ENCODE data around the gene CDC16.

DNA sequence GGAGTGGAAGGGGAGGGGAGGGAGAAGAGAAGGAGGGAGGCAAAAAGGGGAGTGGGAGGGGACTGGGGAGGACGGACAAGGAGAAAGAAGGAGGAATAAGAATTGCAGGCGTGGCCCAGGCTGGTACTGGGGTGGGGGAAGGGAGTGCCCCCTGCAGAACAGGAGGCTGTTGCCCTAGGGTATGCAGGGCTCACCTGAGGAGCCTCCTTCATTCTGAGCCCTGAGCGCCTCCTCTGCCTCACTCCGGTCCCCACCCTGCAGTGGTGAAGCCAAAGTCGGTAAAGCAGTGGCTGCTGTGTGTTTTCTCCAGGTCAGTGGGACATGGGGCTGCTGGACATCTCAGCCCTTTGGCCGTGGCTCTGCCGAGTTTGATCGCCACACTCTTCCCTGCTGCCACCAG lies 9.1 kb upstream of the CDC16 start:
- TF ChIP-seq, protein P1, sequence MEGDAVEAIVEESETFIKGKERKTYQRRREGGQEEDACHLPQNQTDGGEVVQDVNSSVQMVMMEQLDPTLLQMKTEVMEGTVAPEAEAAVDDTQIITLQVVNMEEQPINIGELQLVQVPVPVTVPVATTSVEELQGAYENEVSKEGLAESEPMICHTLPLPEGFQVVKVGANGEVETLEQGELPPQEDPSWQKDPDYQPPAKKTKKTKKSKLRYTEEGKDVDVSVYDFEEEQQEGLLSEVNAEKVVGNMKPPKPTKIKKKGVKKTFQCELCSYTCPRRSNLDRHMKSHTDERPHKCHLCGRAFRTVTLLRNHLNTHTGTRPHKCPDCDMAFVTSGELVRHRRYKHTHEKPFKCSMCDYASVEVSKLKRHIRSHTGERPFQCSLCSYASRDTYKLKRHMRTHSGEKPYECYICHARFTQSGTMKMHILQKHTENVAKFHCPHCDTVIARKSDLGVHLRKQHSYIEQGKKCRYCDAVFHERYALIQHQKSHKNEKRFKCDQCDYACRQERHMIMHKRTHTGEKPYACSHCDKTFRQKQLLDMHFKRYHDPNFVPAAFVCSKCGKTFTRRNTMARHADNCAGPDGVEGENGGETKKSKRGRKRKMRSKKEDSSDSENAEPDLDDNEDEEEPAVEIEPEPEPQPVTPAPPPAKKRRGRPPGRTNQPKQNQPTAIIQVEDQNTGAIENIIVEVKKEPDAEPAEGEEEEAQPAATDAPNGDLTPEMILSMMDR (IDR thresholded peaks at IDR 0.05 in 4 of 5, conservative IDR thresholded peaks at IDR 0.05 in 1 of 5) = no peak
- no peak for TF ChIP-seq POLR2A (IDR thresholded peaks at IDR 0.05)

All from gastrocnemius medialis (tissue), 4 donors.